CD8-positive, alpha-beta memory T cell (primary cell): Measurements from ENCODE around the gene GNAO1. TPM values are rescaled to one million over a fixed set of nuclear protein-coding genes. Genes with fewer than 3 reads are reported as not detected.

Source experiments
- CTCF ChIA-PET: fragments of 350-600 bp; sonication (Branson Sonifier 250); formaldehyde crosslinking; loops from one replicate; lab custom pipeline; 2021; ENCODE audit warnings: antibody characterized with exemption; lab: Charles Lee
- POLR2A ChIA-PET: fragments of 350-600 bp; sonication (Branson Sonifier 250); formaldehyde crosslinking; loops from one replicate; lab custom pipeline; 2021; ENCODE audit warnings: antibody characterized with exemption; lab: Charles Lee
- DNase-seq, 5 donors: peaks; one replicate each; pipeline versions ENCODE4 v3.0.0 to v3.0.0-alpha.2; 2020 to 2022; ENCODE audit warnings: mixed read lengths in 1 of 5
- H3K27ac ChIP-seq: one replicate; pipeline ENCODE4 v1.7.0; 2013; ENCODE audit warnings: low read depth, mild to moderate bottlenecking, low read length, moderate library complexity
- H3K27me3 ChIP-seq: 2 replicates; pipeline ENCODE4 v1.7.0; 2013; ENCODE audit warnings: low read length, mild to moderate bottlenecking; ENCODE audit not compliant: insufficient read depth, poor library complexity, severe bottlenecking
- H3K36me3 ChIP-seq: 2 replicates; pipeline ENCODE4 v1.7.0; 2013; ENCODE audit warnings: mild to moderate bottlenecking, low read length, moderate library complexity; ENCODE audit not compliant: insufficient read depth
- H3K4me1 ChIP-seq: 2 replicates; pipeline ENCODE4 v1.7.0; 2013; ENCODE audit warnings: mild to moderate bottlenecking, low read length, moderate library complexity; ENCODE audit not compliant: insufficient read depth
- H3K4me3 ChIP-seq: 2 replicates; pipeline ENCODE4 v1.7.0; 2013; ENCODE audit warnings: mild to moderate bottlenecking, low read length
- H3K9me3 ChIP-seq: 2 replicates; pipeline ENCODE4 v1.7.0; 2013; ENCODE audit warnings: mild to moderate bottlenecking, low read length
- H3K27ac Mint-ChIP-seq, 8 donors: one replicate each; pipeline ENCODE4 v1.8.0; 2020 to 2021; ENCODE audit warnings: mixed read lengths in 8 of 8, mild to moderate bottlenecking in 6 of 8, inconsistent platforms in 3 of 8, moderate library complexity in 3 of 8
- H3K27me3 Mint-ChIP-seq, 2 donors: one replicate each; pipeline ENCODE4 v1.8.0; 2020 to 2021; ENCODE audit warnings: mixed read lengths in 2 of 2, mild to moderate bottlenecking in 1 of 2, moderate library complexity in 1 of 2
- H3K36me3 Mint-ChIP-seq, 3 donors: one replicate each; pipeline ENCODE4 v1.8.0; 2020 to 2021; ENCODE audit warnings: mixed read lengths in 3 of 3, inconsistent platforms in 1 of 3, mild to moderate bottlenecking in 1 of 3
- H3K4me1 Mint-ChIP-seq, 3 donors: one replicate each; pipeline ENCODE4 v1.8.0; 2020 to 2021; ENCODE audit warnings: mixed read lengths in 3 of 3, inconsistent platforms in 1 of 3, mild to moderate bottlenecking in 1 of 3
- H3K4me3 Mint-ChIP-seq, 7 donors: one replicate each; pipeline ENCODE4 v1.8.0; 2020 to 2021; ENCODE audit warnings: mixed read lengths in 7 of 7, mild to moderate bottlenecking in 6 of 7, moderate library complexity in 4 of 7, inconsistent platforms in 2 of 7
- H3K9me3 Mint-ChIP-seq, 5 donors: one replicate each; pipeline ENCODE4 v1.8.0; 2020 to 2022; ENCODE audit warnings: mixed read lengths in 5 of 5, mild to moderate bottlenecking in 3 of 5, moderate library complexity in 2 of 5, inconsistent platforms in 1 of 5
- polyA plus RNA-seq: library from polyadenylated mRNA; unstranded; fragments of 300-500 nt; fragmentation: Illumina TruSeq; gene quantifications from one replicate; pipeline ENCODE4 v1.2.3, GENCODE V29; 2021
- total RNA-seq, 2 experiments: library from RNA; stranded (reverse); gene quantifications; one replicate each; pipeline ENCODE4 v1.2.3, GENCODE V29; 2021

The GNAO1 gene
- total and polyA plus RNA-seq, 3 experiments from 2014 or later = 0.86 to 2.5 (median 2.5) TPM

GRCh38 chr16:56355786-56356275 is 164.5 kb downstream of the GNAO1 start:
- no peaks in the 10 kb centered on the region for H3K36me3 ChIP-seq
- H3K27me3 ChIP-seq = no peaks in the 10 kb centered on the region
- Mint-ChIP-seq H3K27ac (peak overlapping the region in 6 of 8 donors; percentile 5 to 84 (median 29)), H3K4me3 (peak overlapping the region in 4 of 7 donors; percentile 33 to 85 (median 68)), H3K36me3 (peaks cover 0 to 5% (median 2%) of the 10 kb centered on the region in 3 donors), H3K27me3 (no peaks in the 10 kb centered on the region), H3K9me3 (no peaks in the 10 kb centered on the region), H3K4me1 (peaks cover 14 to 24% (median 17%) of the 10 kb centered on the region in 3 donors)
- CTCF ChIA-PET = interaction anchor here (1.0 to 2.0 kb wide), 9 partner anchors 9 to 411 kb away, joined by 3 to 11 read pairs (median 5); no protein-coding TSS in a partner anchor
- H3K4me1 ChIP-seq = no peaks in the 10 kb centered on the region
- POLR2A ChIA-PET = no interaction called here
- no peak for DNase-seq
- peak overlapping the region; percentile 70 for H3K4me3 ChIP-seq
- no peak overlapping the region for H3K27ac ChIP-seq
- H3K9me3 ChIP-seq = no peaks in the 10 kb centered on the region

- Histone ChIP-seq H3K27me3 (no peaks in the 10 kb centered on the region), H3K36me3 (no peaks in the 10 kb centered on the region), H3K4me3 (peak overlapping the region; percentile 70), H3K27ac (peak overlapping the region; percentile 31), H3K9me3 (no peaks in the 10 kb centered on the region), H3K4me1 (no peaks in the 10 kb centered on the region)
- ChIA-PET POLR2A (no interaction called here), CTCF (interaction anchor here (1.0 to 2.0 kb wide), 9 partner anchors 9 to 412 kb away, joined by 3 to 11 read pairs (median 5); no protein-coding TSS in a partner anchor)
- DNase-seq = peak; percentile 31 to 62 (median 41)
- Mint-ChIP-seq H3K4me3 (peak overlapping the region; percentile 76 to 95 (median 89)), H3K27me3 (no peaks in the 10 kb centered on the region), H3K9me3 (no peaks in the 10 kb centered on the region), H3K27ac (peak overlapping the region; percentile 71 to 97 (median 90)), H3K4me1 (peaks cover 14 to 24% (median 17%) of the 10 kb centered on the region in 3 donors), H3K36me3 (peaks cover 0 to 9% (median 2%) of the 10 kb centered on the region in 3 donors)
Observed at GRCh38 chr16:56356276-56357240, 165.3 kb downstream of the GNAO1 start.

- ChIA-PET POLR2A (no interaction called here), CTCF (interaction anchor here (1.5 kb wide), 1 partner anchor 13 kb away, joined by 6 read pairs; no protein-coding TSS in a partner anchor)
- H3K9me3 ChIP-seq = no peaks in the 10 kb centered on the region
- no peaks in the 10 kb centered on the region for H3K27me3 ChIP-seq
- H3K27ac ChIP-seq = no peak overlapping the region
- Mint-ChIP-seq H3K36me3 (peaks cover 0 to 15% (median 3%) of the 10 kb centered on the region in 3 donors), H3K4me1 (peaks cover 14 to 24% (median 17%) of the 10 kb centered on the region in 3 donors), H3K27me3 (no peaks in the 10 kb centered on the region), H3K9me3 (no peaks in the 10 kb centered on the region), H3K4me3 (peak overlapping the region; percentile 76 to 95 (median 89)), H3K27ac (peak overlapping the region; percentile 71 to 97 (median 90))
- H3K4me3 ChIP-seq = no peak overlapping the region
- no peaks in the 10 kb centered on the region for H3K4me1 ChIP-seq
- no peaks in the 10 kb centered on the region for H3K36me3 ChIP-seq
- no peak for DNase-seq
Observed at GRCh38 chr16:56357241-56357764, 166.0 kb downstream of the GNAO1 start.

- Histone ChIP-seq H3K36me3 (no peaks in the 10 kb centered on the region), H3K4me3 (no peak overlapping the region), H3K27me3 (no peaks in the 10 kb centered on the region), H3K4me1 (no peaks in the 10 kb centered on the region), H3K9me3 (no peaks in the 10 kb centered on the region), H3K27ac (no peak overlapping the region)
- peak overlapping the region; percentile 24 to 81 (median 64) for H3K27ac Mint-ChIP-seq
- peaks cover 0 to 20% (median 7%) of the 10 kb centered on the region in 3 donors for H3K36me3 Mint-ChIP-seq
- ChIA-PET POLR2A (no interaction called here), CTCF (no interaction called here)
- H3K9me3 Mint-ChIP-seq = no peaks in the 10 kb centered on the region
- H3K27me3 Mint-ChIP-seq = no peaks in the 10 kb centered on the region
- DNase-seq = no peak
- H3K4me1 Mint-ChIP-seq = peaks cover 14 to 24% (median 17%) of the 10 kb centered on the region in 3 donors
- peak overlapping the region in 6 of 7 donors; percentile 16 to 90 (median 62) for H3K4me3 Mint-ChIP-seq
Observed at GRCh38 chr16:56357765-56358322, 166.6 kb downstream of the GNAO1 start.

- no peaks in the 10 kb centered on the region for H3K27me3 ChIP-seq
- no peak overlapping the region for H3K4me3 ChIP-seq
- Mint-ChIP-seq H3K4me1 (peaks cover 14 to 24% (median 17%) of the 10 kb centered on the region in 3 donors), H3K27me3 (no peaks in the 10 kb centered on the region), H3K36me3 (peaks cover 0 to 44% (median 13%) of the 10 kb centered on the region in 3 donors), H3K27ac (peak overlapping the region in 6 of 8 donors; percentile 40 to 72 (median 51)), H3K9me3 (no peaks in the 10 kb centered on the region), H3K4me3 (no peak overlapping the region)
- no peaks in the 10 kb centered on the region for H3K4me1 ChIP-seq
- H3K36me3 ChIP-seq = peaks cover 8% of the 10 kb centered on the region
- POLR2A ChIA-PET = no interaction called here
- H3K9me3 ChIP-seq = no peaks in the 10 kb centered on the region
- no peak overlapping the region for H3K27ac ChIP-seq
- DNase-seq = no peak
- CTCF ChIA-PET = no interaction called here
Observed at GRCh38 chr16:56360117-56361008, 169.1 kb downstream of the GNAO1 start.

GRCh38 chr16:56362057-56362655 is 170.9 kb downstream of the GNAO1 start:
- Mint-ChIP-seq H3K27ac (peak overlapping the region in 3 of 8 donors; percentile 31 to 83 (median 72)), H3K9me3 (no peaks in the 10 kb centered on the region), H3K36me3 (peaks cover 0 to 55% (median 14%) of the 10 kb centered on the region in 3 donors), H3K4me1 (peaks cover 3 to 11% (median 5%) of the 10 kb centered on the region in 3 donors), H3K27me3 (no peaks in the 10 kb centered on the region), H3K4me3 (no peak overlapping the region)
- no peak for DNase-seq
- ChIA-PET CTCF (no interaction called here), POLR2A (no interaction called here)
- no peaks in the 10 kb centered on the region for H3K4me1 ChIP-seq
- no peaks in the 10 kb centered on the region for H3K9me3 ChIP-seq
- no peaks in the 10 kb centered on the region for H3K27me3 ChIP-seq
- H3K27ac ChIP-seq = no peak overlapping the region
- H3K4me3 ChIP-seq = no peak overlapping the region
- H3K36me3 ChIP-seq = peaks cover 10% of the 10 kb centered on the region

GRCh38 chr16:56362706-56363105 is 171.4 kb downstream of the GNAO1 start:
- Histone ChIP-seq H3K27me3 (no peaks in the 10 kb centered on the region), H3K4me3 (no peak overlapping the region), H3K36me3 (peaks cover 11% of the 10 kb centered on the region), H3K4me1 (no peaks in the 10 kb centered on the region), H3K27ac (no peak overlapping the region), H3K9me3 (no peaks in the 10 kb centered on the region)
- CTCF ChIA-PET = no interaction called here
- H3K36me3 Mint-ChIP-seq = peaks cover 0 to 60% (median 18%) of the 10 kb centered on the region in 3 donors
- no peaks in the 10 kb centered on the region for H3K9me3 Mint-ChIP-seq
- POLR2A ChIA-PET = no interaction called here
- no peak overlapping the region for H3K4me3 Mint-ChIP-seq
- H3K27me3 Mint-ChIP-seq = no peaks in the 10 kb centered on the region
- peak overlapping the region in 5 of 8 donors; percentile 5 to 83 (median 63) for H3K27ac Mint-ChIP-seq
- peaks cover 0 to 5% (median 2%) of the 10 kb centered on the region in 3 donors for H3K4me1 Mint-ChIP-seq
- no peak for DNase-seq
